GM19099 (cell line): ENCODE results near the gene S1PR1.

Source experiments
- POLR2A ChIP-seq: IDR thresholded peaks from 3 replicates; pipeline ENCODE4 v1.6.1; 2011; ENCODE audit warnings: low read depth; ENCODE audit not compliant: insufficient read length; ENCODE audit errors: extremely low read depth

S1PR1 gene

DNA sequence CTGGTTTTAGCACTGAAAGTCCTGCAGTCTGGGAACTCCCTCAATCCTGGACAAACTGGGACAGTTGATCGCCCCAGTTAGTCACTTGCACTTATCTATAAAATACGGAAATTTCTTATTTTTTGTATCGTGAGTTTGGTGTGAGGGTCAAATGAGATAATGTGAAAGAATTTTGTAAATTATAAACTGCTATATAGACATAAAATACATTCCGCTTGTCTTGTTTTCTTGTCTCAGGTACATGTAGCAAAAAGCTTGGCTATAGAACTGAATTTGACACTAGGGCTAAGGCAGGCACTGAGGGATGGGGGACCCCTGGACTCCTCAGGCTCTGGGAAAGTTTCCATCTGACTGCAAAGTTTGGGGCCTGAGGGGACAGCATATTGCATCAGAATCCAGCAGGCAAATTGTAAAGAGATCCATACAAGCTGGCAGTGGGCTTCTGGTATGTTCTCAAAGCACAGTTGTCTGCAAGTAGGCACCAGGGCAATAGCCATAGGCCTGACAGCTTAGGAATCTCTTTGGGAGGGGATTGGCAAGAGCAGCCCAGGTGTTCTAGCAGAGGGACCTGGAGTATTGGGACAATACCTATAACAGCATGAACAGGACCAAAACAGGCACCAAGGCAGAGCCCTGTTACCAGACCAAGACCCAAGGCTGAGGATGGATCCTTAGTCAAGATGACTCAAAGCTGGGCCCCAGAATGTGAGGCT, 44.3 kb downstream of the S1PR1 start:
- no peak for TF ChIP-seq POLR2A

DNA sequence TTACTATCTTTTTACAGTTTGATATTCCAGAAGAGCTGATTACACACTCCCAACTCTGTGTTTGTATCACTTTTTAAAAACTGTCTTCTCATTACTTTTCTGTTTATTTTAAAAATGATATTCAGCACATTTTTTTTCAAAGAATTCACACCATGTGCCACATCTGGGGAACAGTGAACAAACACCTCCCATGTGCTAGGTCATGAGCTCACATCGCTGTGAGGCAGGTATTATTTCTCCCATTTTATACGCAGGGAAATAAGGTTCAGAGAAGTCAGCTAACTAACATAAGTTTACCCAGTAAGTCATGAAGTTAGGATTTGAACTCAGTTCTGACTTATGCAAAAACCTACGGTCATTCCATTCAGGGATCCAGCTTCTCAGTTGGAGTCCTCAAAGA, 44.9 kb downstream of the S1PR1 start:
- TF ChIP-seq POLR2A: no peak

DNA sequence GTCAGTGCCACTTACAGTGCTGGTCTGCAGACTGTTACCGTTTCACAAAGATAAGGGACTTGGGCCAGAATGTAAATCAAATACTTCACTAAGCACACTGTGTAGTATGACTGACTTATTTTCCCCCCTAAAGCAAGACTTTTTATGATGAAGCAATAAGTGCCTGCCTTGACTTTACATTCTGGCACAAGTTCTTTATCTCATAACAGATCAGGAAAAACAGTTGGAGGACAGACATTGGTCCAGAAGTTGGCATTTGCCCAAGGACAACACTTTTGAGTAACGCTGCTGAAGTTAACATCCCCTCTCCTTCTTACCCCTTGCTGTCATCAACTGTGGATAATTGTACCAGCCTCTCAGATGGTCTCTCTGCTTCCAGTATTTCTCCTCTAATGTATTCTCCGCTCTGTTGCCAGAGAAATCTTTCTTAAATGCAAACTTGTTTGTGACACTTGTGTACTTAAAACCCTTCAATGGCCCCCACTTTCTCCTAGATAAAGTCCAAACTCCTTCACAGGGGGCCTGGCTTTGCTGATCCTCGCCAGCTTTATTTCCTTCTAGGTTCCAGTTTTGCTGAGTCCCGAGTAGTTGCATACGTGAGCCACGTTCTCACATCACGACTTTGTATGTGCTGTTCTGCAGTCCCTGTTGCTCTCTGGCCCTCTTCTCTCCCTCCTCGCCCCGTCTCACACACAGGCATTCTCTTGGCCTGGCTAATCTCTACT, 45.7 kb downstream of the S1PR1 start:
- TF ChIP-seq POLR2A: no peak

DNA sequence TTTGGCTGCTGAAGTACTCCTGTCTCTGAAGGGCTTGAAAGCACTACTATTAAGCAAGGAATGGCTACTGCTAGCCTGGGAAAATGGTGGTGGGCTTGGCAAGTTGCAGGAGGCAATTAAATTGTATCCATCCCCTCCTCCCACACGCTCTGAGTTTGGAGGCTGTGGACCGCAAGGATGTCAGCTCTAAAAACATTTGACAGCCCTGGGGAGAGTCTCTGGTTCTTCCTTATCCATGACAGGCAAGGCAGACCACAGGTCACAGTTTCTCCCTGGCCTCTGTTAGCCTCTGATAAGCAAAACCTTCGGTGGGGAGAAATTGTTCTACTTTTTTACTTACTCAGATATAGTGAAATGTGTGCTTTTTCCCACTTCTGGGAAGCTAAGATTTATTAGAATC, 46.6 kb downstream of the S1PR1 start:
- TF ChIP-seq POLR2A: no peak

DNA sequence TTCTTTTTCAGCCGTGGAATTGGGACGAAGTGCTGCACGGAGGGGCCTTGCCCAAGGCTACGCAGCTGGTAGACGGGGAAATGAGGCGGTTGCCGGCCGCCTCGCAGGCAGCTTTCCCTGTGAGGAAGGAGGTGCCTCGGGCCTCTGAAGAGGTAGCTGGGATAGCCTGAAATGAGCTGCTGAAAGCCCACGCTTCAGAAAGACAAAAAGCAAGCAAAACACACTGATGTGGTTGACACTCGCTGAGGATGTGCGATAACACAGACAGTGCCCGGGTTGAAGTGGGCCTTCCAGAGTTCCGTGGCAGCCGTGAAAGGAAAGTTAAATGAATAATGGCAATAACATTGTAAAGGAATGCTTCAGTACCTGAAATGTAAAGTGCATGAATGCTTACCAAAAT, 47.2 kb downstream of the S1PR1 start:
- TF ChIP-seq POLR2A: no peak

DNA sequence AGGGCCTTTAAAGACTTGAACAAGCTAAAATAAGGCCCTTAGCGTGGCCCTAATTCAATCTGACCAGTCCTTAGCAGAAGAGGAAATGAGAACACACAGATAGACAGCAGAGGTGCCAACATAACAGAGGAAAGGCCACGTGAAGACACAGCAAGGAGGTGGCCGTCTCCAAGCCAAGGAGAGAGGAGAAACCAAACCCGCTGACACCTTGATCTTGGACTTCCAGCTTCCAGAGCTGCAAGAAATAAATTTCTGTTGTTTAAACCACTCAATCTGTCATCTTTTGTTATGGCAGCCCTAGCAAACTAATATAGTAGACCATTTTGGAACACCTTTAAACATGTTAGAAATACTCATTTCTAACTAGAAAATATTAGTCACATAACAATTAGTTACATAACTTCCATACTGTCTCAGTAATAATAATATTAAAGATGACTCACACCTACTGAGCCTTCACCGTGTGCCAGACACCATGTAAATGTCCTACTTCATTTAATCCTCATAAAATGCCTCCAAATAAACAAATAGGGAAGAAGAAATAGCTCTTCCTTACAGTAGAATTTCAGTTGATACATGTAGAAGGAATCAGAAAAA, 47.9 kb downstream of the S1PR1 start:
- no peak for TF ChIP-seq POLR2A

DNA sequence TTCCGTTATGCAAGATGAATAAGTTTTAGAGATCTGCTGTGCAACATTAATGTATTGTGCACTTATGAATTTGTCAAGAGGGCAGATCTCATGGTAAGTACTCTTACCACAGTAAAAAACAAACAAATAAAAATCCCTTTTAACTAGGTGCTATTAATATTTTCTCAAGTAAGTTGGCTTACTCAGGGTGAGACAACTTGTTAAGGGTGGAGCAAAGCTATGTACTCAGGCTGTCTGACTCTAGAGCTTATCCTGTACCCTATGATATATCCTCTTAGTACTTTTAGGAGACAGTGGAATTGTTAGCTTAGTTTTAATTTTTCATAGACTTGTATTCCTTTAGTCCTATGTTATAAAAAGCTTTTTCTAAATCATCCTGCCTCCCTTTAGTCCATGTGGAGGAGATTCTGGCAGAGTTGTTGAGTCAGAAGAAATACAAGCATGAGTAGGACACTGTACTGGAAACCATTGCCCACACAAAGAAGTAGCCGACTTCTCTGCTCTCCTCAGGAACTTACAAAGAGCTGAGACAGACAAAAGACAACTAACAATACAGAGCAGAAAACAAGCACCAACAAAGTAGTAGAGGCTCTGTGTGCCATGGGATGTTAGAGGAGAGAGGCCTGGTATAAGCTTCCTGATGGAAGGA, 49.2 kb downstream of the S1PR1 start:
- TF ChIP-seq POLR2A: no peak

DNA sequence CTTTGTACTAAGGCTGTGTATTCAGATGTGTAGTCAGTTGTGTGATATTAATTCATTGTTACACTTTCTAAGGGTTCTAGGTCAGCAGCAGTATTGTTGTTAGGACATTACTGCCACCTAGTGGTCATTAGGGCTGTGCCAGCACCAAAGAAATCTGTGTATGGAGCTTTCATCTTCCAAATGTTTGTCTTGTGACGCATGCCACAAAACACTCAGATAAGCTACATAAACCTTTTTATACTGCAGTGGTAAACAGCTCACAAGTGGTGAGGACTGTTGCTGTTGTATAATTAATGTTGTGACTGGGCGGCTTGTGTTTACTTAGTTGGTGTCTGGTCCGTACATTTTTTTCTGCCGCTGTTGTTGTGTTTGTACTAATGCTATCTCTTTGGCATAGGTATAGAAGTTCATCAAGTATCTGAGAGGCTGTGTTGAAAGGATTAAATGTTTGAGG, 51.7 kb downstream of the S1PR1 start:
- no peak for TF ChIP-seq POLR2A

DNA sequence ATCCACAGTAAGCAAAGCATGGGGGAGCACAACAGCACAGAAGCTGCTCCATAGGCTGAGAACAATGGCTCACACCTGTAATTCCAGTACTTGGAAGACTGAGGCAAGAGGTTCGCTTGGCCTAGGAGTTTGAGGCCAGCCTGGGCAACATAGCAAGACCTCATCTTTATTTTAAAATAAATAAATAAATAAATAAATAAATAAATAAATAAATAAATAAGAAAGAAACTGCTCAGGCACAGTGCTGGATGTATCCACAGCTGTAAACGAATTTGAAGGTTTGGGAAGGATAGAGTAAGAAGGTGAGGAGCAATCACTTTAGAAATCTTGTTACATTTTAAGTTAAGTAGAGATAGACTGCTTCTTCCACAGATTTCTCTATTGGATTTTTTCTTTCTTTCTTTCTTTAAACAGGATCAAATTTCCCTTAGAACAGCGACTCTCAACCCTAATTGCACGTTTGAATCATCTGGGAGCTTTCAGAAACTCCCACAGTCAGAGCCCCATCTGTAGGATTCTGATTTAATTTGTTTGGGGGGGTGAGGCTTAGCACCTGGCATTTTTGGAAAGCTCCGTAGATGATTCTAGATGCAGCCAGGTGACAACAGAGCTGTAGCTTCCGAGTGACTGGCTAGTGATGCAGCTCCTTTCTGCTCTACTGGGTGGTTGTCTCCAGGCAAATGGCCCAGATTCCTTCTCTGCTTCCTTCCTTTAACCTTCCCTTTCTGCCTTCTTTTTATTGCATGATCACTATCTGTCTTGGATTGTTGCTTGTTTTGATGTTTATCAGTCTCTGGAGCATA, 53.5 kb downstream of the S1PR1 start:
- TF ChIP-seq POLR2A: no peak
